ENCODE data around the gene BIRC5. TPM values are rescaled to one million over a fixed set of nuclear protein-coding genes. Genes with fewer than 3 reads are reported as not detected.

BIRC5 gene
- total RNA-seq, 1 donor from 2014 or later, result 1.0 TPM

DNA sequence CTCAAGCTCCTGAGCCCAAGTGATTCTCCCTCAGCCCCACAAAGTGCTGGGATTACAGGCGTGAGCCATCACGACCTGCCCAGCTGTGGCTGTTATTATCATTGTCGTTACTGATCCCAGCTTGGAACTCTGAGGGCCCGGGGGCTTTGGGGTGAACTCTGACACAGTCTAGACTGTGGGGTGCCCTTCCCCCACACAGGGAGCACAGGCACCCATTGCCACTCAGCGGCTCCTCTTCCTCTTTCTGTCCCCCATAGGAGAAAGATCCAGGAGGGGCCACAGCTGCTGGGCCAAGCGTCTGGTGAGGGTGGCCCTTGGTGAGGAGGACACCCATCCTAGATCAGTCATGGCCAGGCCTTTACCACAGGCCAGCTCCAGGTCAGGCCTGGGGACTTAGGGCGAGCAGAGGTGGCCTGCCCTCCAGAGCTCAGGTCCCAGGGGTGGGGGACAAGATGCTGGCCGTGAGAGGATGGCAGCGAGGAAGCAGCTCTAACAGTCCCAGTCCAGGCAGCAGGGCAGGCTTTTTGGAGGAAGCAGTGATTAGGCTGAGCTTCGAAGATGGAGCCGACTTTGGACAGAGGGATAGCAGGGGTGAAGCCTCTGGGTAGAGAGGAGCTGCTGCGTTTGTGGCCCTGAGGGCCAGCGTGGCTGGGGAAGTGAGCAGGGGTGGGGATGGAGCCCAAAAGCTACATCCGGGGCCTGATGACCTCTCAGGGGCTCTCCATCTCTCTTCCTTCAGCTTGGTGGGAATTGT, 42.1 kb downstream of the BIRC5 start:
- ChIA-PET POLR2A (interaction anchor here (0.8 to 1.6 kb wide), 6 partner anchors 9 to 298 kb away, joined by 3 to 8 read pairs (median 3); partner anchors contain the start of genes SOCS3 and TNRC6C), CTCF (interaction anchor here (0.7 to 2.2 kb wide), 3 partner anchors 104 to 166 kb away, joined by 3 to 5 read pairs (median 3); no protein-coding TSS in a partner anchor)
- intact Hi-C loops (cut with micrococcal nuclease), result no loop called here
- Mint-ChIP-seq H3K27me3 (no peaks in the 10 kb centered on the region), H3K4me3 (no peak overlapping the region), H3K27ac (no peak overlapping the region), H3K4me1 (peaks cover 43% of the 10 kb centered on the region), H3K9me3 (no peaks in the 10 kb centered on the region), H3K36me3 (ENCODE audit: low read depth) (no peaks in the 10 kb centered on the region)
- ATAC-seq (ENCODE audit: low read depth) (no peak), DNase-seq (no peak)
- no peak for TF ChIP-seq CTCF (IDR thresholded peaks at IDR 0.05)

DNA sequence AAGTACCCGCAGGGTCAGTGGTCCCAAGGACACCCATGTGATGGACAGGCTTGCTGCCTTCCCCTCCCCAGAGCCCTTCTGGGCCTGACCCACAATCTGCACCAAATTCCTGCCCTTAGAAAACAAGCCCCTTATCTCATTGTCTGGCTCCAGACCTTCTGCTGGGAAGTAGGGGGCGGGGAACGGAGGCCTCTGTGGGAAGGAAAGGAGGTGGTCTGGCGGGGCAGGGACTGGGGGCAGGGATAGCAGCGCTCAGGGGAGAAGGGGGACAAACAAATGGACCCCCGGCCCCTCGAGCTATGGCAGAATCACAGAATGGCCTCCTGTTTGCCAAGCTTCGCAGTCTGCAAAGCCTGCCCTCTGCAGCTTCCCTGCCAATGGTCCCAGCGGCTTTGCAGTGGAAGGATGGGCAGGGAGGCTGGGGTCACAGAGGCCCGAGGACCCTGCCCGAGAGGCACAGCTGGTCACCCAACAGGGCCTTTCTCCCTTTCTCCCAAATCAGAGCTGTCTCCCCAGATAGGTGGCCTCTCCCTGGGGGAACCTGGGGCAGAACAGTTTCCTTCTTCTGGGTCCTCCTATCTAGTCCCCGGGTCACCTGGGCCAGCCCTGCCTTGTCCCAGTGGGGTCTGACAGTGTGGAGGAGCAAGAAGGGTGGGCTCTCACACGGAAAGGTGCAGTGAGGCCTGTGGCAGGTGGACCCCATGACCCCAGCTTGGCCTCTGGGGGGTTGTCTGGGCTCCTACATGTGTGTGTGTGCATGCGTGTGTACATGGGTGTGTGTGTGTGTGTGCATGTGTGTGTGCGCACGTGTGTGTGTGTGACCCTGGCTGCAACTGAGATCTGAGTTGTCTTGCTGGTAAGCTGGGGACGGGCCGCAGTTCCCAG, 42.9 kb downstream of the BIRC5 start:
- intact Hi-C loops (cut with micrococcal nuclease), result no loop called here
- no peaks in the 10 kb centered on the region for H3K9me3 Mint-ChIP-seq
- no peaks in the 10 kb centered on the region for H3K36me3 Mint-ChIP-seq (ENCODE audit: low read depth)
- H3K27ac Mint-ChIP-seq, result no peak overlapping the region
- no peak overlapping the region for H3K4me3 Mint-ChIP-seq
- CTCF ChIA-PET, result interaction anchor here (1.7 to 2.2 kb wide), 2 partner anchors 103 to 165 kb away, joined by 3 to 5 read pairs; partner anchors contain the start of gene SOCS3
- DNase-seq (no peak), ATAC-seq (ENCODE audit: low read depth) (no peak)
- H3K4me1 Mint-ChIP-seq, result peaks cover 34% of the 10 kb centered on the region
- no peaks in the 10 kb centered on the region for H3K27me3 Mint-ChIP-seq
- POLR2A ChIA-PET, result interaction anchor here (1.0 to 1.5 kb wide), 6 partner anchors 10 to 146 kb away, joined by 3 to 11 read pairs (median 3); partner anchors contain the start of gene SOCS3
- no peak for TF ChIP-seq CTCF (IDR thresholded peaks at IDR 0.05)

- ChIA-PET CTCF (interaction anchor here (1.7 to 2.2 kb wide), 2 partner anchors 103 to 164 kb away, joined by 3 to 5 read pairs; partner anchors contain the start of gene SOCS3), POLR2A (interaction anchor here (1.1 to 1.3 kb wide), 2 partner anchors 19 to 98 kb away, joined by 3 to 11 read pairs; no protein-coding TSS in a partner anchor)
- Mint-ChIP-seq H3K27ac (peak overlapping the region; percentile 56), H3K4me3 (peak overlapping the region; percentile 57), H3K36me3 (ENCODE audit: low read depth) (no peaks in the 10 kb centered on the region), H3K4me1 (peaks cover 25% of the 10 kb centered on the region), H3K27me3 (no peaks in the 10 kb centered on the region), H3K9me3 (no peaks in the 10 kb centered on the region)
- ATAC-seq (ENCODE audit: low read depth) (peak; percentile 50), DNase-seq (no peak)
- intact Hi-C loops (cut with micrococcal nuclease), result no loop called here
- no peak for TF ChIP-seq CTCF (IDR thresholded peaks at IDR 0.05)
Measured at GRCh38 chr17:78257810-78258322, 43.8 kb downstream of the BIRC5 start.

- no peaks in the 10 kb centered on the region for H3K36me3 Mint-ChIP-seq (ENCODE audit: low read depth)
- peak overlapping the region; percentile 57 for H3K4me3 Mint-ChIP-seq
- intact Hi-C loops (cut with micrococcal nuclease), result no loop called here
- no peak for TF ChIP-seq CTCF (IDR thresholded peaks at IDR 0.05)
- DNase-seq, result no peak
- peaks cover 24% of the 10 kb centered on the region for H3K4me1 Mint-ChIP-seq
- peak overlapping the region; percentile 56 for H3K27ac Mint-ChIP-seq
- no peaks in the 10 kb centered on the region for H3K27me3 Mint-ChIP-seq
- POLR2A ChIA-PET, result interaction anchor here (0.7 to 1.3 kb wide), 4 partner anchors 14 to 193 kb away, joined by 3 to 11 read pairs (median 5); no protein-coding TSS in a partner anchor
- no peaks in the 10 kb centered on the region for H3K9me3 Mint-ChIP-seq
- ATAC-seq (ENCODE audit: low read depth), result no peak
- CTCF ChIA-PET, result interaction anchor here (1.7 to 2.2 kb wide), 2 partner anchors 102 to 163 kb away, joined by 3 to 5 read pairs; partner anchors contain the start of gene SOCS3
Measured at GRCh38 chr17:78258323-78259191, 44.5 kb downstream of the BIRC5 start.

Data from activated B cell treated with CpG ODN at 0.5 μM for 24 hours (primary cell).